Heart left ventricle (tissue), 16 donors: Measurements from ENCODE around the gene DNM3. TPM values are rescaled to one million over a fixed set of nuclear protein-coding genes. Genes with fewer than 3 reads are reported as not detected.

Source experiments
- ATAC-seq, 4 donors: fragments of 200-7000 bp; cut with Tn5 transposase; one replicate each; pipeline ENCODE4 v1.9.1; 2020 to 2022; ENCODE audit warnings: moderate library complexity in 4 of 4, mild to moderate bottlenecking in 3 of 4, moderate number of reproducible peaks in 1 of 4
- DNase-seq, 5 donors: peaks; one replicate each; pipeline ENCODE4 v3.0.0-alpha.2; 2020
- H3K27ac ChIP-seq, 12 donors: fragments of 200-600 bp; sonication (generic) in 4 of 12; one replicate each; pipeline versions ENCODE4 v1.5.0 to v1.8.0; 2016 to 2022; ENCODE audit warnings: mild to moderate bottlenecking in 2 of 12
- H3K27me3 ChIP-seq, 9 donors: fragments of 200-600 bp; sonication (generic) in 2 of 9; one replicate each; pipeline versions ENCODE4 v1.5.1 to v1.8.0; 2016 to 2022; ENCODE audit warnings: mild to moderate bottlenecking in 3 of 9
- H3K36me3 ChIP-seq, 9 donors: fragments of 200-600 bp; sonication (generic) in 2 of 9; one replicate each; pipeline versions ENCODE4 v1.5.0 to v1.8.0; 2018 to 2022; ENCODE audit warnings: mild to moderate bottlenecking in 2 of 9
- H3K4me1 ChIP-seq, 12 donors: fragments of 200-600 bp; sonication (generic) in 4 of 12; one replicate each; pipeline versions ENCODE4 v1.5.0 to v1.8.0; 2016 to 2022; ENCODE audit warnings: mild to moderate bottlenecking in 3 of 12
- H3K4me3 ChIP-seq, 12 donors: fragments of 200-600 bp; sonication (generic) in 4 of 12; one replicate each; pipeline versions ENCODE4 v1.5.0 to v1.8.0; 2017 to 2022; ENCODE audit warnings: mild to moderate bottlenecking in 9 of 12, moderate library complexity in 4 of 12
- H3K9me3 ChIP-seq, 12 donors: fragments of 200-600 bp; sonication (generic) in 4 of 12; one replicate each; pipeline versions ENCODE4 v1.5.0 to v1.8.0; 2016 to 2022; ENCODE audit warnings: mild to moderate bottlenecking in 1 of 12
- CTCF ChIP-seq, 12 donors: fragments of 200-600 bp; sonication (generic) in 4 of 12; IDR thresholded peaks; one replicate each; pipeline versions ENCODE4 v1.5.0 to v1.8.0; 2018 to 2022; ENCODE audit warnings: antibody characterized with exemption in 12 of 12, mild to moderate bottlenecking in 5 of 12
- POLR2A ChIP-seq, 2 donors: fragments of 450-650 bp; IDR thresholded peaks; one replicate each; pipeline ENCODE4 v1.6.1; 2017; ENCODE audit warnings: antibody characterized with exemption in 2 of 2, mild to moderate bottlenecking in 2 of 2, moderate library complexity in 2 of 2
- WGBS, 4 donors: extraction: QIAGEN DNeasy Blood & Tissue Kit in 2 of 4; methylation state at CpG; one replicate each; pipeline versions ENCODE4 v1.1.5 to v1.1.7; 2013 to 2018; 5-methylcytosine and 5-hydroxymethylcytosine counted together
- intact Hi-C, 10 donors: fragments of 100-400 bp; cut with DNase I; formaldehyde crosslinking; loops; one replicate each; pipeline versions ENCODE4 v1.11.1 to v1.14.2; 2022
- polyA plus RNA-seq, 2 donors: library from polyadenylated mRNA; stranded (reverse); fragments of 200-250 nt; gene quantifications; one replicate each; pipeline ENCODE4 v1.2.3, GENCODE V29; 2013
- total RNA-seq, 9 donors: library from RNA; depleted of rRNA in 2 of 9; stranded (reverse); fragments of >200 nt in 2 of 9; fragmentation: NEBNext Ultra II Directional in 3 of 9; extraction: Animal tissue kit (Norgen Biotek cat#: 25700) in 3 of 9; gene quantifications; one replicate each; pipeline versions ENCODE4 v1.1.0 to v1.2.4, GENCODE V29; 2016 to 2023
- donor health status: ischemic (EF 13 %, LVEDD 7.1; RV severe dilation, severe dysfunction).
- donor health status: healthy with polysubstance abuse.
- donor health status: DM: no; HTN: yes; CAD: no.
- donor health status: DM: no; HTN: no; CAD: no.
- donor health status: ischemic (EF 25% LVEDD 6.9; RV normal size, moderate dysfunction).
- donor health status: ischemic (EF 25% LVEDD 5.7; RV mildly dilated, moderate dysfunction).
- donor health status: healthy.
- donor health status: DM: yes; HTN: yes; CAD: no.
- donor health status: ischemic (EF 35%, LVEDD 5.7; RV mildly dilated, moderate dysfunction).
- donor health status: nonischemic (EF 11% LVEDD 7.7; RV severe dilation, severe dysfunction).
- donor health status: DM: yes; HTN: yes; CAD: no.
- donor health status: PGD.
- donor health status: ischemic (EF 29% LVEDD 5.4; RV normal size, mild dysfunction).
- donor health status: nonischemic (EF 23%, LVEDD 6.1; RV moderate dilation, normal function).

DNM3 gene
- total and polyA plus RNA-seq, 11 donors, result 0.44 to 3.9 (median 1.9) TPM

- Histone ChIP-seq H3K27me3 (no peaks in the 10 kb centered on the region), H3K27ac (no peak overlapping the region), H3K36me3 (no peaks in the 10 kb centered on the region), H3K4me1 (peaks cover 0 to 26% (median 7%) of the 10 kb centered on the region in 12 donors), H3K9me3 (no peaks in the 10 kb centered on the region), H3K4me3 (no peak overlapping the region)
- TF ChIP-seq POLR2A (IDR thresholded peaks at IDR 0.05) (no peak), CTCF (IDR thresholded peaks at IDR 0.05) (no peak)
- DNase-seq (no peak), ATAC-seq (no peak)
- intact Hi-C loops, result loop anchor here in 1 of 10 donors (10.0 kb wide), 1 partner anchor 55 kb away; no protein-coding TSS in a partner anchor
These were observed 498.5 kb downstream of the DNM3 start for GRCh38 chr1:172339842-172340241.

- Histone ChIP-seq H3K4me1 (peaks cover 0 to 32% (median 7%) of the 10 kb centered on the region in 12 donors), H3K4me3 (no peak overlapping the region), H3K27ac (peak overlapping the region in 1 of 12 donors; percentile 25), H3K9me3 (no peaks in the 10 kb centered on the region), H3K27me3 (no peaks in the 10 kb centered on the region), H3K36me3 (no peaks in the 10 kb centered on the region)
- WGBS, 4 donors, result 95 to 100% (median 96%) methylated on average over 1 of the region's 1 CpG
- no peak for TF ChIP-seq CTCF (IDR thresholded peaks at IDR 0.05)
- no peak for TF ChIP-seq POLR2A (IDR thresholded peaks at IDR 0.05)
- DNase-seq (no peak), ATAC-seq (no peak)
- intact Hi-C loops, result loop anchor here in 1 of 10 donors (10.0 kb wide), 1 partner anchor 54 kb away; no protein-coding TSS in a partner anchor
These were observed 499.2 kb downstream of the DNM3 start for GRCh38 chr1:172340520-172340919.

GRCh38 chr1:172341697-172342096 is 500.4 kb downstream of the DNM3 start:
- intact Hi-C loops, result loop anchor here in 1 of 10 donors (10.0 kb wide), 1 partner anchor 53 kb away; no protein-coding TSS in a partner anchor

More at GRCh38 chr1:172341697-172342096, 500.4 kb downstream of the DNM3 start:
- H3K4me3 ChIP-seq, result no peak overlapping the region
- peaks cover 0 to 34% (median 7%) of the 10 kb centered on the region in 12 donors for H3K4me1 ChIP-seq
- H3K9me3 ChIP-seq, result peaks cover 0 to 2% (median 0%) of the 10 kb centered on the region in 12 donors
- no peak for DNase-seq
- no peaks in the 10 kb centered on the region for H3K27me3 ChIP-seq
- no peaks in the 10 kb centered on the region for H3K36me3 ChIP-seq
- H3K27ac ChIP-seq, result no peak overlapping the region
- WGBS, 4 donors, result 90 to 98% (median 97%) methylated on average over 4 of the region's 4 CpGs
- TF ChIP-seq POLR2A (IDR thresholded peaks at IDR 0.05) (no peak), CTCF (IDR thresholded peaks at IDR 0.05) (no peak)
- no peak for ATAC-seq
